Measurements from ENCODE around the gene EIF4G1. TPM values are rescaled to one million over a fixed set of nuclear protein-coding genes. Genes with fewer than 3 reads are reported as not detected.

EIF4G1 gene
- total and polyA plus RNA-seq, 2 experiments from 2014 or later, result 227 to 552 TPM

DNA sequence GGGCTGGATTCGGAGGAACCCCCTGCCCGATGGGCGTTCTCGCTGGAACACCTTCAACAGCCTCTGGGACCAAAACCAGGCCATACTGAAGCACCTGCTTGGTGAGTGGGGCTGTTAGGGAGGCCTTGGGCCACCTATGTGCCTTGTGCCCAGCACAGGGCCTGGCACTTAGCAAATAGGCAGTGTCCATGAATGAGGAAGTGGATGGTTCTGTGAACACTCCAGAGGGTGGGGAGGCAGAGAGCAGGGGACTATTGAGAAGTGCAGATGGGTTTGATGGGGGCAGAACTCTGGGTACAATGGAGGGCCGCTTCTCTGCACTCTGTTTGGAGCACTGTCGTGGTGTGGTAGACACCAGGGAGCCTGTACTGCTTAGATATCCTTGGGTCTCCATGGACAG, 37.0 kb upstream of the EIF4G1 start:
- Histone ChIP-seq H3F3A (replicated peaks; ENCODE audit: low read depth) (no peaks in the 10 kb centered on the region), H3K4me1 (ENCODE audit: insufficient read depth) (no peaks in the 10 kb centered on the region), H4K20me1 (replicated peaks; ENCODE audit: insufficient read depth) (no peaks in the 10 kb centered on the region), H3K27ac (ENCODE audit: low read depth) (no peak overlapping the region), H3K27me3 (ENCODE audit: insufficient read depth) (peaks cover 54% of the 10 kb centered on the region), H3K4me2 (no peak overlapping the region), H3K36me3 (ENCODE audit: insufficient read depth) (no peaks in the 10 kb centered on the region), H3K79me2 (replicated peaks; ENCODE audit: insufficient read depth) (no peaks in the 10 kb centered on the region), H2AFZ (no peak overlapping the region), H3K4me3 (no peak overlapping the region), H3K9me2 (ENCODE audit: insufficient read depth) (no peaks in the 10 kb centered on the region; the same call in 1 of the 2 replicates)
- Mint-ChIP-seq H3K4me1 (peaks cover 7% of the 10 kb centered on the region; the same call in 2 of the 3 replicates), H3K27me3 (ENCODE audit: insufficient read depth, low read depth, poor library complexity) (peaks cover 33% of the 10 kb centered on the region), H3K9me3 (no peaks in the 10 kb centered on the region; the same call in 2 of the 3 replicates), H3K4me3 (no peak overlapping the region), H3K36me3 (ENCODE audit: low read depth) (no peaks in the 10 kb centered on the region), H3K27ac (no peak overlapping the region)
- no peak for ATAC-seq
- no peak for DNase-seq (ENCODE audit: low spot score)
- TF ChIP-seq NANOG (IDR thresholded peaks at IDR 0.05; ENCODE audit: borderline replicate concordance), result no peak
- TF ChIP-seq, protein P1, sequence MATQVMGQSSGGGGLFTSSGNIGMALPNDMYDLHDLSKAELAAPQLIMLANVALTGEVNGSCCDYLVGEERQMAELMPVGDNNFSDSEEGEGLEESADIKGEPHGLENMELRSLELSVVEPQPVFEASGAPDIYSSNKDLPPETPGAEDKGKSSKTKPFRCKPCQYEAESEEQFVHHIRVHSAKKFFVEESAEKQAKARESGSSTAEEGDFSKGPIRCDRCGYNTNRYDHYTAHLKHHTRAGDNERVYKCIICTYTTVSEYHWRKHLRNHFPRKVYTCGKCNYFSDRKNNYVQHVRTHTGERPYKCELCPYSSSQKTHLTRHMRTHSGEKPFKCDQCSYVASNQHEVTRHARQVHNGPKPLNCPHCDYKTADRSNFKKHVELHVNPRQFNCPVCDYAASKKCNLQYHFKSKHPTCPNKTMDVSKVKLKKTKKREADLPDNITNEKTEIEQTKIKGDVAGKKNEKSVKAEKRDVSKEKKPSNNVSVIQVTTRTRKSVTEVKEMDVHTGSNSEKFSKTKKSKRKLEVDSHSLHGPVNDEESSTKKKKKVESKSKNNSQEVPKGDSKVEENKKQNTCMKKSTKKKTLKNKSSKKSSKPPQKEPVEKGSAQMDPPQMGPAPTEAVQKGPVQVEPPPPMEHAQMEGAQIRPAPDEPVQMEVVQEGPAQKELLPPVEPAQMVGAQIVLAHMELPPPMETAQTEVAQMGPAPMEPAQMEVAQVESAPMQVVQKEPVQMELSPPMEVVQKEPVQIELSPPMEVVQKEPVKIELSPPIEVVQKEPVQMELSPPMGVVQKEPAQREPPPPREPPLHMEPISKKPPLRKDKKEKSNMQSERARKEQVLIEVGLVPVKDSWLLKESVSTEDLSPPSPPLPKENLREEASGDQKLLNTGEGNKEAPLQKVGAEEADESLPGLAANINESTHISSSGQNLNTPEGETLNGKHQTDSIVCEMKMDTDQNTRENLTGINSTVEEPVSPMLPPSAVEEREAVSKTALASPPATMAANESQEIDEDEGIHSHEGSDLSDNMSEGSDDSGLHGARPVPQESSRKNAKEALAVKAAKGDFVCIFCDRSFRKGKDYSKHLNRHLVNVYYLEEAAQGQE (IDR thresholded peaks at IDR 0.05; ENCODE audit: unreplicated experiment), result no peak
- TF ChIP-seq JUNB (IDR thresholded peaks at IDR 0.05; ENCODE audit: unreplicated experiment), result no peak
- no peak for TF ChIP-seq EZH2 (IDR thresholded peaks at IDR 0.05; ENCODE audit: low read depth, unreplicated experiment)
- no peak for TF ChIP-seq STAT1 (IDR thresholded peaks at IDR 0.05; ENCODE audit: unreplicated experiment)
- TF ChIP-seq, protein P2, sequence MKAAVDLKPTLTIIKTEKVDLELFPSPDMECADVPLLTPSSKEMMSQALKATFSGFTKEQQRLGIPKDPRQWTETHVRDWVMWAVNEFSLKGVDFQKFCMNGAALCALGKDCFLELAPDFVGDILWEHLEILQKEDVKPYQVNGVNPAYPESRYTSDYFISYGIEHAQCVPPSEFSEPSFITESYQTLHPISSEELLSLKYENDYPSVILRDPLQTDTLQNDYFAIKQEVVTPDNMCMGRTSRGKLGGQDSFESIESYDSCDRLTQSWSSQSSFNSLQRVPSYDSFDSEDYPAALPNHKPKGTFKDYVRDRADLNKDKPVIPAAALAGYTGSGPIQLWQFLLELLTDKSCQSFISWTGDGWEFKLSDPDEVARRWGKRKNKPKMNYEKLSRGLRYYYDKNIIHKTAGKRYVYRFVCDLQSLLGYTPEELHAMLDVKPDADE (IDR thresholded peaks at IDR 0.05), result no peak
- no peak for TF ChIP-seq EZH2phosphoT487 (IDR thresholded peaks at IDR 0.05; ENCODE audit: unreplicated experiment)
- no peak for TF ChIP-seq CREB1 (CRISPR knock-in tag; IDR thresholded peaks at IDR 0.05; ENCODE audit: low read depth)
- no peak for TF ChIP-seq ZNF331 (CRISPR knock-in tag; IDR thresholded peaks at IDR 0.05; ENCODE audit: low read depth)
- TF ChIP-seq, protein P3, sequence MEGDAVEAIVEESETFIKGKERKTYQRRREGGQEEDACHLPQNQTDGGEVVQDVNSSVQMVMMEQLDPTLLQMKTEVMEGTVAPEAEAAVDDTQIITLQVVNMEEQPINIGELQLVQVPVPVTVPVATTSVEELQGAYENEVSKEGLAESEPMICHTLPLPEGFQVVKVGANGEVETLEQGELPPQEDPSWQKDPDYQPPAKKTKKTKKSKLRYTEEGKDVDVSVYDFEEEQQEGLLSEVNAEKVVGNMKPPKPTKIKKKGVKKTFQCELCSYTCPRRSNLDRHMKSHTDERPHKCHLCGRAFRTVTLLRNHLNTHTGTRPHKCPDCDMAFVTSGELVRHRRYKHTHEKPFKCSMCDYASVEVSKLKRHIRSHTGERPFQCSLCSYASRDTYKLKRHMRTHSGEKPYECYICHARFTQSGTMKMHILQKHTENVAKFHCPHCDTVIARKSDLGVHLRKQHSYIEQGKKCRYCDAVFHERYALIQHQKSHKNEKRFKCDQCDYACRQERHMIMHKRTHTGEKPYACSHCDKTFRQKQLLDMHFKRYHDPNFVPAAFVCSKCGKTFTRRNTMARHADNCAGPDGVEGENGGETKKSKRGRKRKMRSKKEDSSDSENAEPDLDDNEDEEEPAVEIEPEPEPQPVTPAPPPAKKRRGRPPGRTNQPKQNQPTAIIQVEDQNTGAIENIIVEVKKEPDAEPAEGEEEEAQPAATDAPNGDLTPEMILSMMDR (conservative IDR thresholded peaks at IDR 0.05; ENCODE audit: low read depth in 2 of 2), result no peak
